GM12891 (cell line): Measurements from ENCODE around the gene PLEK.

Source experiments
- POLR2A ChIP-seq: IDR thresholded peaks from 2 replicates; pipeline ENCODE4 v1.6.1; 2011; ENCODE audit warnings: low read depth, low read length, control low read depth
- POLR2AphosphoS5 ChIP-seq: IDR thresholded peaks from 2 replicates; pipeline ENCODE4 v1.6.1; 2011; ENCODE audit warnings: low read depth, low read length, control low read depth
- POU2F2 ChIP-seq: IDR thresholded peaks from 2 replicates; pipeline ENCODE4 v1.6.1; 2011; ENCODE audit warnings: low read depth, mild to moderate bottlenecking, control low read depth, low read length, moderate library complexity
- SPI1 ChIP-seq: IDR thresholded peaks from 2 replicates; pipeline ENCODE4 v1.6.1; 2011; ENCODE audit warnings: low read depth, low read length, control low read depth
- TAF1 ChIP-seq: IDR thresholded peaks from 2 replicates; pipeline ENCODE4 v1.6.1; 2011; ENCODE audit warnings: low read depth, low read length, control low read depth

GRCh38 chr2:68341062-68341329 lies 24.1 kb upstream of the PLEK start:
- TF ChIP-seq POLR2AphosphoS5 (no peak), POLR2A (no peak), SPI1 (no peak), POU2F2 (no peak), TAF1 (no peak)
